ENCODE measurements around the gene SHF.

SHF gene

DNA sequence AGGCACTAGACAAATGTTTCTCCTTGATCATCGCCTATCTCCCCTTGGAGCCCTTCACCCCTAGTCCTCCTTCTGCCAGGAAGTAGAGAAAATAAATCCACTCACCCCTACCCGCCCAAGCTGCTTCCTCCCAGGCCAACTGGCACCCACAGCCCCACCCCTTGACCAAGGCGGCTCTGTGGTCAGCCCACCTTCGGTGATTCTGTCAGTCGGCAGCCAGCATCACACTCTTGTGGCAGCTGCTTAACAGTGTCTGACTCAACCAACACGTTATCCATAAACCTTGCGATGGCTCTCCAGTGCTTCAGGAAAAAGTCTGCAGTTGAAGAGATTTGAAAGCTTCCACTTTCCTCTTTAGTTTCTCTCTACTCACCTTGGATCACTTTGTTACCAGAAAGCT lies 7.6 kb downstream of the SHF start:
- DNase-seq (ENCODE audit: low read depth) = no peak
- no peak for TF ChIP-seq CTCF (conservative IDR thresholded peaks at IDR 0.05; ENCODE audit: low read depth, low read length)
- H3K4me3 ChIP-seq (ENCODE audit: low read depth, low read length) = no peak overlapping the region

DNA sequence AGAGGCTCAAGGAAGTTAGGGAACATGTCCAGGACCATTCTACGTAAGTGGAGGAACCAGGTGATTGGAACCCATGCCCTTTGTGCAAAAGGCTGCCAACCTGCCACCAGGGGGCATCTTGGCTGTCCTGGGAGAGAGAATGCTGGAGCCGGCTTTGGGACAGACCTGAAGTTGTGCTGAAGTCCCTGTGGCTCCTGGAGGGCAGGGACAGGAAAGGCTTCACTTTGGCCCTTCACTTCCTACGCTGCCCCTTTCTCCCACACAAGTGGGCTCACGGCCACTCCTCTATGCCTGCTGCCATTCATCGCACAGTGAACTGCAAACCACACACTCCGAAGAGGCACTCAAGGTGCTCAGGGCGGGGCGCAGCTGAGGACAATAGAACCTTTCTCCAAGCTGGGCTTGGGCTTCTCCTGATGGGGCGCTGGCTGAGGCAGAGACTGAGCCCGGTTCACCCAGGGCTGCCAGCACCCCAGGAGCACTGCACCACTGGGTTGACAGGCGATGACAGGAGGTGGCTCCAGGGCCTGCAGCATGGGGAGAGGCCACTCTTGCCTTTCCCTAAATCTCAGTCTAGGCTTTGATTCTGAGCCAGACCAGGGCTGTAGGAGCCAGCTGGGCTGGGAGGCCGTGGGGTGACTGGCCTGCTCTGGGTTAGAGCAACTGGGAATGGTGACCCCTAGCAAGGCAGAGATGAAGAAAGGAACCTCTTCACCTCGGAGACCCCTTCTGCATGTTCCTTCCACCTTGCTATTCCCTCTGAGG lies 8.4 kb downstream of the SHF start:
- DNase-seq (ENCODE audit: low read depth) = no peak
- peak; percentile 39 for TF ChIP-seq CTCF (conservative IDR thresholded peaks at IDR 0.05; ENCODE audit: low read depth, low read length)
- no peak overlapping the region for H3K4me3 ChIP-seq (ENCODE audit: low read depth, low read length)

- DNase-seq (ENCODE audit: low read depth) = no peak
- no peak for TF ChIP-seq CTCF (conservative IDR thresholded peaks at IDR 0.05; ENCODE audit: low read depth, low read length)
- no peak overlapping the region for H3K4me3 ChIP-seq (ENCODE audit: low read depth, low read length)
Measured at GRCh38 chr15:45177285-45177684, 10.5 kb downstream of the SHF start.

DNA sequence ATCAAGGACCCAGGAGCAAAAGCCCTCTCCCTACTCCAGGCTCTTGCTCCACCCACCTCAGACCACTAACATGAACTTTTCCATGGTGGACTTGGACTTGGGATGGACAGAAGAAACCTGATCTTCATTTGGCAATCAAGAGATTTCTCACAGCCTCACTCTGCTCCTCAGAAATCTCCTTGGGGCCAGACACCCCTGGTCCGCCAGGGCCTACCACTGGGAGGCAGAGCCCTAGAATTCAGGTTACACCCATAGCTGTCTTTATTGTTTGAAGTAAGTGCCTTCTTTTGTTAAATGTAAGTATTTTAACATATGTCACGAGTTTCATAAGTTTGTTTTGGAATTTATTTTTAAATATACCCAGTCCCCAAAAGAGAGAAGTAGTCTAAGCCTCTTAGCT lies 13.2 kb downstream of the SHF start:
- no peak for DNase-seq (ENCODE audit: low read depth)
- TF ChIP-seq CTCF (conservative IDR thresholded peaks at IDR 0.05; ENCODE audit: low read depth, low read length) = no peak
- H3K4me3 ChIP-seq (ENCODE audit: low read depth, low read length) = no peak overlapping the region

GRCh38 chr15:45174069-45174468 lies 13.7 kb downstream of the SHF start:
- no peak overlapping the region for H3K4me3 ChIP-seq (ENCODE audit: low read depth, low read length)
- DNase-seq (ENCODE audit: low read depth) = no peak

DNA sequence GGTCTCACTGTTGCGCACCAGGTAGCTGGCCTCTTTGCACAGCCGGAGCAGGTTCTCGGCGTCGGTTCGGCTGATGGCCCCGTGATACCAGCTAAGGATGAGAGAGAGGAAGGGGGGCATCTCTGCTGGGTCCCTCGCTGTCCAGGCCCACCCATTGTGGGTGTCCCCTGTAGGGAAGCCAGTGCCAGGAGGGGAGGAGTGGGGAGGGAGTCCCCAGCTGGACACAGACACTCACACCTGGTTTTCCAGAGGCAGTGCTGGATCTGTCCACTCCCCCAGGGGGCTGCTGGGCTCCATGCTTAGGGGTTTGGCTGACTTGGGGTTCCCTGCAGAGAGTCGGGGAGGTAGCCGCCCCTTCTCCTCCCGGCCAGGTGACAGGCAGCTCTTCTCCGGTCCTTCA lies 15.9 kb downstream of the SHF start:
- no peak for DNase-seq (ENCODE audit: low read depth)
- TF ChIP-seq CTCF (conservative IDR thresholded peaks at IDR 0.05; ENCODE audit: low read depth, low read length) = no peak
- no peak overlapping the region for H3K4me3 ChIP-seq (ENCODE audit: low read depth, low read length)

More at GRCh38 chr15:45174069-45174468, 13.7 kb downstream of the SHF start:
- TF ChIP-seq CTCF (conservative IDR thresholded peaks at IDR 0.05; ENCODE audit: low read depth, low read length) = no peak
